Right hindlimb (tissue), 1 donor: ENCODE results near the gene GLTPD2.
A peak's percentile ranks its signal among the peaks of the same experiment; 100 is the strongest.

Experiments used
- DNase-seq: peaks from one replicate; pipeline ENCODE4 v3.0.0-alpha.2; 2018

The GLTPD2 gene

GRCh38 chr17:4788807-4789700 is at the start of gene GLTPD2:
GLTPD2 (plus strand) TSS chr17:4788964; CDS start chr17:4789012, 48 bp downstream.
- DNase-seq: no peak

GRCh38 chr17:4739122-4740024 is 49.4 kb upstream of the GLTPD2 start, which contains the start of the genes CXCL16 and ZMYND15:
CXCL16 (minus strand) TSS chr17:4739928; CDS start chr17:4739339, 589 bp downstream.
ZMYND15 (plus strand) TSS chr17:4739833; CDS start chr17:4740549, 716 bp downstream.
- DNase-seq: peak; percentile 60

GRCh38 chr17:4740025-4740351 is 48.8 kb upstream of the GLTPD2 start:
- no peak for DNase-seq

- no peak for DNase-seq
Observed at GRCh38 chr17:4740584-4740983, 48.2 kb upstream of the GLTPD2 start.

- no peak for DNase-seq
Observed at GRCh38 chr17:4741544-4741943, 47.2 kb upstream of the GLTPD2 start.

GRCh38 chr17:4742133-4742532 is 46.6 kb upstream of the GLTPD2 start:
- DNase-seq: no peak

GRCh38 chr17:4742629-4743028 is 46.1 kb upstream of the GLTPD2 start:
- no peak for DNase-seq

GRCh38 chr17:4743216-4743615 is 45.5 kb upstream of the GLTPD2 start:
- DNase-seq: no peak

- DNase-seq: no peak
Observed at GRCh38 chr17:4743898-4744297, 44.9 kb upstream of the GLTPD2 start.

- no peak for DNase-seq
Observed at GRCh38 chr17:4744999-4745969, 43.5 kb upstream of the GLTPD2 start.

GRCh38 chr17:4747847-4748246 is 40.9 kb upstream of the GLTPD2 start:
- DNase-seq: no peak

GRCh38 chr17:4748686-4749085 is 40.1 kb upstream of the GLTPD2 start:
- no peak for DNase-seq

GRCh38 chr17:4750606-4751005 is 38.2 kb upstream of the GLTPD2 start:
- DNase-seq: no peak

GRCh38 chr17:4751932-4752331 is 36.8 kb upstream of the GLTPD2 start:
- no peak for DNase-seq

- DNase-seq: no peak
Observed at GRCh38 chr17:4753392-4753791, 35.4 kb upstream of the GLTPD2 start.

GRCh38 chr17:4759776-4760236 is 29.0 kb upstream of the GLTPD2 start:
- DNase-seq: no peak

- DNase-seq: no peak
Observed at GRCh38 chr17:4764595-4764994, 24.2 kb upstream of the GLTPD2 start.

GRCh38 chr17:4766201-4766600 is 22.6 kb upstream of the GLTPD2 start:
- DNase-seq: no peak

- no peak for DNase-seq
Observed at GRCh38 chr17:4766723-4767122, 22.0 kb upstream of the GLTPD2 start.

GRCh38 chr17:4768298-4768697 is 20.5 kb upstream of the GLTPD2 start:
- DNase-seq: no peak

- DNase-seq: no peak
Observed at GRCh38 chr17:4769628-4770027, 19.1 kb upstream of the GLTPD2 start.

- no peak for DNase-seq
Observed at GRCh38 chr17:4771519-4772234, 17.1 kb upstream of the GLTPD2 start, which contains the start of gene TM4SF5. TM4SF5 (plus strand) TSS chr17:4771886; CDS start chr17:4771923, 37 bp downstream.
